ENCODE measurements around the gene HDAC9.

HDAC9 gene

GRCh38 chr7:18511351-18512140 is 16.0 kb downstream of the HDAC9 start:
- no peak for DNase-seq (ENCODE audit: low spot score)
- TF ChIP-seq CTCF (IDR thresholded peaks at IDR 0.05; ENCODE audit: extremely low read depth, missing control alignments) = no peak

GRCh38 chr7:18513343-18513742 is 17.8 kb downstream of the HDAC9 start:
- DNase-seq (ENCODE audit: low spot score) = no peak
- TF ChIP-seq CTCF (IDR thresholded peaks at IDR 0.05; ENCODE audit: extremely low read depth, missing control alignments) = no peak

DNA sequence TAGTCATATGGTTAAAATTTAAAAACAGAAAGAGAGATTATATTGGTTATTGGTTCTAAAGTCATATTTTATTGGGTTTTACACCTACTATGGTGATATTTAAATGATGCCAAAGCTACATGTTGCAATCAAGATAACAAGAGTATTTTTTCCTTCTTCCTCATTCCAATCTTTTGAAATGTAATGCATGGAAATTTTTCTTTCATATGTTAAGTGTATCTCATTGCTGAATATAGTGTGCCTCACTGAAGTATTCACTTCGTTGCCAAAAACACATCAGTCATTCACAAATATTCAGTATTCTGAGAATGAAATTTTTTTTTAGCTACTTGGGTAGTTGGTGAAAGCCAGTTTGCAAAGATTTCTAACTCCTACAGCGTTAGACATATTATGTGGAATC is 19.5 kb downstream of the HDAC9 start:
- DNase-seq (ENCODE audit: low spot score) = no peak
- TF ChIP-seq CTCF (IDR thresholded peaks at IDR 0.05; ENCODE audit: extremely low read depth, missing control alignments) = no peak

GRCh38 chr7:18517646-18518045 is 22.1 kb downstream of the HDAC9 start:
- no peak for DNase-seq (ENCODE audit: low spot score)
- TF ChIP-seq CTCF (IDR thresholded peaks at IDR 0.05; ENCODE audit: extremely low read depth, missing control alignments) = no peak

DNA sequence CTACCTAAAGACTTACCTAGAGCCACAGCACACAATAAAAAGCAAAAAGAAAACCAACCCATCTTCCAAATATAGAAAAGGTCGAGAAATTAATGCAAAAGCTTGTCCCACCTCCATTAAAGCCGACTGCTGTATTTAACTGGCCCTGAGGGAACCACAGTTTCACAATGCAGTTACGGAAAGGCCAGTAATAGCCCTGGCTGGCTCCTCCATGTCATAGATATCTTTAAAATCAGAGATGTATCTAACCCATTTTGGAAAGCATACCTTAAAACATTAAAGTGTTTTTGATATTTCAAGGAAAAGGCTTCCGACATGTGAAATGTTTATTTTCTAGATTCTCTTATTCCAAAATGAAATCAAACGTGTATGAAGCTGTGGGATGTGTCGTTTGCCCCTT is 23.0 kb downstream of the HDAC9 start:
- DNase-seq (ENCODE audit: low spot score) = no peak
- TF ChIP-seq CTCF (IDR thresholded peaks at IDR 0.05; ENCODE audit: extremely low read depth, missing control alignments) = no peak

DNA sequence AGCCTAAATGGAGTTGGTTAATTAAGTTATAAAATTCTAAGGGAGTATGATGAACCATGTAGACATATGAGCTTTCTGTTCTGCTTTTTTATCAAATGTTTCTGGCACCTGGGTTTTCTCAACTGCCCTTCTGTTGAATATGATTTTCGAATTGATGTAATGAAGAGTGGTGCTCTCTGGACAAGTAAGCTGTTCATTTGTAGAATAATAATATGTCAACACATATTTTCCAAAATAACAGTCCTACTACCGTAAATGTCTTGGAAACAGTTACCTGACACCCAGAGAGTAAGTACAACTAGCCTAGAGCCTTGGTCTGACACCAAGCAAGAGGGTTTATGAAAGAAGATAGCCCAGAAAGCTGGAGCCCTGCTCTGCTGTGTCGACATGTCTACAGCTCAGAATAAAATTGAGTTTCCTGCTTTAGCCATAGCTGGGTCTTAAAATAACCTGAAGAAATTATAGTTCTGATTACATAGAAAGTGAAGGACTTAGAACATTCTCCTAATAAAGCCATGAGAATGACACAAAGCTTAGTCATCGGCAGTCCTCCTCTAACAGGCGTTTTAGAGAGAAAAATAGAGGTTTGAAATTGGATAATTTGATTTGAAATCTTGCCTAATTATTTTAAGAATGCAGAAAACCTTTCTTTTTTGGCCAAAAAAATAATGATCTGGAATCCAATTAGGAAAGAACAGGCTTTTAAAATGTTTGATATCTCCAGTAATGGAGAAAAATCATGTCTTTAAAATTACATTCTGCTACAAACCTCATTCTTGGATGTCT is 25.1 kb downstream of the HDAC9 start:
- DNase-seq (ENCODE audit: low spot score) = no peak
- no peak for TF ChIP-seq CTCF (IDR thresholded peaks at IDR 0.05; ENCODE audit: extremely low read depth, missing control alignments)

DNA sequence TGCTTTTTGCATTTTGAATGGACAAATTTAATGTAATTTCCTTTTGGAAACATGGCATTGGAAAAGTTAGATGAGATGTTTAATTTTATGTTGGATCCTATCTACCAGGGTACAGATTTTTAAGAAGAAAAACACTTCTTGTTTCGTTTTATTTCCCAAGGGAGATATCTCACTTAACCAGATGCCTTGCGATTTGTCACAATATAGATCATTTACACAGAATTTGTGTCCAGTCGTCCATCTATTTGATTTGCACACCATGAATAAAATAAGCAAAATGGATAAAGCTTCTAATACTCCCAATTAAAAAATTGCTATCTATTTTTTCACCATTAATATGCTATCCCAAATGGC is 25.7 kb downstream of the HDAC9 start:
- no peak for DNase-seq (ENCODE audit: low spot score)
- no peak for TF ChIP-seq CTCF (IDR thresholded peaks at IDR 0.05; ENCODE audit: extremely low read depth, missing control alignments)
